Endothelial cell of umbilical vein (primary cell): ENCODE results near the gene LBX2. TPM values are rescaled to one million over a fixed set of nuclear protein-coding genes. Genes with fewer than 3 reads are reported as not detected.

Experiments
- BruUV-seq: library from RNA; stranded (reverse); fragments of 400-500 nt; replicated peaks from 2 replicates; lab custom pipeline; 2021; lab: Mats Ljungman, UMichigan
- CTCF ChIA-PET: fragments of 300-600, 350-600 bp; sonication (Branson Sonifier 250); formaldehyde crosslinking; loops from one replicate; lab custom pipeline; 2021; ENCODE audit warnings: antibody characterized with exemption, inconsistent platforms; lab: Charles Lee
- POLR2A ChIA-PET: fragments of 300-600, 350-600 bp; sonication (Branson Sonifier 250); formaldehyde crosslinking; loops from one replicate; lab custom pipeline; 2021; ENCODE audit warnings: antibody characterized with exemption, inconsistent platforms; lab: Charles Lee
- DNase-seq: peaks from one replicate; pipeline ENCODE4 v3.0.0-alpha.2; 2011; ENCODE audit warnings: low read depth, low spot score
- FAIRE-seq: peaks from 2 replicates; lab custom pipeline; 2011; peaks lifted over from hg19 to GRCh38; lab: Jason Lieb, UNC
- H2AFZ ChIP-seq: 2 replicates; pipeline ENCODE4 v1.6.0; 2012; ENCODE audit warnings: low read depth, low read length, control low read depth, inconsistent platforms
- H3K27ac ChIP-seq: 2 replicates; pipeline ENCODE4 v1.5.1; 2011; ENCODE audit warnings: low read depth, mild to moderate bottlenecking, control low read depth, low read length, moderate library complexity; ENCODE audit not compliant: insufficient read depth
- H3K27me3 ChIP-seq, 2 experiments: 2 replicates each; pipeline versions ENCODE4 v1.6.0 to v1.6.1; 2011; ENCODE audit warnings: low read length in 2 of 2, mixed read lengths in 1 of 2; ENCODE audit not compliant: control insufficient read depth in 2 of 2, insufficient read depth in 2 of 2
- H3K36me3 ChIP-seq, 2 experiments: 2 replicates in 1 of 2; 3 replicates in 1 of 2; pipeline ENCODE4 v1.5.1; 2011; ENCODE audit warnings: low read length in 2 of 2, mild to moderate bottlenecking in 1 of 2, moderate library complexity in 1 of 2; ENCODE audit not compliant: control insufficient read depth in 2 of 2, insufficient read depth in 2 of 2; ENCODE audit errors: extremely low read depth in 1 of 2
- H3K4me1 ChIP-seq: 3 replicates; pipeline ENCODE4 v1.5.1; 2011; ENCODE audit warnings: mild to moderate bottlenecking, low read length; ENCODE audit not compliant: control insufficient read depth, insufficient read depth; ENCODE audit errors: extremely low read depth
- H3K4me2 ChIP-seq: 2 replicates; pipeline ENCODE4 v1.6.1; 2011; ENCODE audit warnings: low read length, control low read depth, mixed read lengths; ENCODE audit not compliant: insufficient read depth
- H3K4me3 ChIP-seq, 3 experiments: fragments of 200-600 bp in 1 of 3; sonication (generic), shearing (Covaris generic) in 1 of 3; replicated peaks in 1 of 3; 2 replicates each; pipeline ENCODE4 v1.5.1; 2011 to 2016; ENCODE audit warnings: control low read depth in 3 of 3, low read length in 3 of 3, mild to moderate bottlenecking in 2 of 3, inconsistent platforms in 1 of 3, low read depth in 1 of 3, moderate library complexity in 1 of 3; ENCODE audit not compliant: insufficient read depth in 1 of 3
- H3K79me2 ChIP-seq: 2 replicates; pipeline ENCODE4 v1.6.0; 2012; ENCODE audit warnings: low read length, inconsistent platforms; ENCODE audit not compliant: control insufficient read depth, insufficient read depth
- H3K9ac ChIP-seq: replicated peaks from 2 replicates; pipeline ENCODE3; 2011; ENCODE audit warnings: low read length, control low read depth; ENCODE audit not compliant: insufficient read depth; ENCODE audit errors: extremely low read depth
- H3K9me1 ChIP-seq: replicated peaks from 3 replicates; pipeline ENCODE4 v1.6.0; 2011; ENCODE audit warnings: mild to moderate bottlenecking, low read length; ENCODE audit not compliant: control insufficient read depth, insufficient read depth; ENCODE audit errors: extremely low read depth
- H3K9me3 ChIP-seq: replicated peaks from 2 replicates; pipeline ENCODE4 v1.5.1; 2012; ENCODE audit warnings: low read length, inconsistent platforms; ENCODE audit not compliant: control insufficient read depth, insufficient read depth
- H4K20me1 ChIP-seq: replicated peaks from 2 replicates; pipeline ENCODE3; 2011; ENCODE audit warnings: mild to moderate bottlenecking, low read length; ENCODE audit not compliant: control insufficient read depth, insufficient read depth; ENCODE audit errors: extremely low read depth
- CTCF ChIP-seq, 2 donors: IDR thresholded peaks; 1 replicate in 1 of 2; 2 replicates in 1 of 2; pipeline ENCODE4 v1.5.1; 2011; ENCODE audit warnings: low read length in 2 of 2, mild to moderate bottlenecking in 2 of 2, moderate library complexity in 2 of 2, control low read depth in 1 of 2, inconsistent platforms in 1 of 2, low read depth in 1 of 2; ENCODE audit not compliant: insufficient read depth in 1 of 2; ENCODE audit errors: extremely low read depth in 1 of 2
- EZH2 ChIP-seq: IDR thresholded peaks from 2 replicates; pipeline ENCODE4 v1.6.1; 2012; ENCODE audit warnings: borderline replicate concordance, low read depth, mild to moderate bottlenecking, moderate library complexity, low read length, inconsistent platforms; ENCODE audit not compliant: severe bottlenecking
- FOS ChIP-seq: IDR thresholded peaks from 2 replicates; pipeline ENCODE4 v1.6.1; 2011; ENCODE audit warnings: mild to moderate bottlenecking, low read length, moderate library complexity, borderline replicate concordance; ENCODE audit not compliant: insufficient read depth
- GATA2 ChIP-seq: IDR thresholded peaks from 2 replicates; pipeline ENCODE4 v1.7.0; 2011; ENCODE audit warnings: low read depth, mild to moderate bottlenecking, moderate library complexity, mixed read lengths, low read length; ENCODE audit not compliant: insufficient read length, insufficient read depth
- JUN ChIP-seq: IDR thresholded peaks from 2 replicates; pipeline ENCODE4 v1.6.1; 2011; ENCODE audit warnings: borderline replicate concordance, low read depth; ENCODE audit not compliant: insufficient read length, insufficient read depth
- MAX ChIP-seq: IDR thresholded peaks from 2 replicates; pipeline ENCODE4 v1.6.1; 2011; ENCODE audit not compliant: insufficient read depth, insufficient read length
- MYC ChIP-seq: IDR thresholded peaks from one replicate; pipeline ENCODE4 v1.6.1; 2011; ENCODE audit warnings: mild to moderate bottlenecking, low read depth, low read length
- POLR2A ChIP-seq: IDR thresholded peaks from 2 replicates; pipeline ENCODE4 v1.6.1; 2012; ENCODE audit warnings: low read depth, mild to moderate bottlenecking, control low read depth, low read length
- POLR2AphosphoS5 ChIP-seq: IDR thresholded peaks from 2 replicates; pipeline ENCODE4 v1.6.1; 2012; ENCODE audit warnings: low read depth, mild to moderate bottlenecking, control low read depth, low read length, moderate library complexity; ENCODE audit not compliant: insufficient read depth
- dilution Hi-C: fragments of 300-500 bp; cut with MboI; formaldehyde crosslinking; loops from one replicate; pipeline ENCODE4 v1.15.0; 2019; ENCODE audit warnings: low sequenced_read_pairs; ENCODE audit not compliant: extremely low pct_ligation_motif_present
- intact Hi-C: fragments of 100-400 bp; cut with micrococcal nuclease; formaldehyde crosslinking; loops from one replicate; pipeline ENCODE4 v1.10.0; 2022
- polyA plus RNA-seq, 4 experiments: library from polyadenylated mRNA; depleted of rRNA in 3 of 4; stranded (reverse) in 3 of 4; unstranded in 1 of 4; fragments of >200 nt; gene quantifications; 2 replicates each; pipeline versions ENCODE4 v1.2.1 to v1.2.3, GENCODE V29; 2011 to 2012; ENCODE audit warnings: missing spikeins in 1 of 4
- total RNA-seq: library from RNA; stranded (reverse); gene quantifications from 2 replicates; pipeline ENCODE4 v1.2.3, GENCODE V29; 2021

LBX2 gene
- total and polyA plus RNA-seq, 2 donors (not counting 3 experiments of a cell fraction or from before 2014, with no cell fraction given): 2.8 to 3.8 TPM

- peak overlapping the region; percentile 44 to 86 (median 69) for H3K4me3 ChIP-seq
- H3K27ac ChIP-seq: no peak overlapping the region
- peaks cover 0 to 12% of the 10 kb centered on the region in 2 experiments for H3K36me3 ChIP-seq
- no TSS peak for BruUV-seq
- H3K4me1 ChIP-seq: peaks cover 10% of the 10 kb centered on the region
- H3K9me1 ChIP-seq: no peaks in the 10 kb centered on the region
- peak overlapping the region; percentile 81 for H3K4me2 ChIP-seq
- TF ChIP-seq CTCF (IDR thresholded peaks at IDR 0.05; ENCODE audit: extremely low read depth in 1 of 2, insufficient read depth in 1 of 2, low read depth in 1 of 2, low read length in 2 of 2) (no peak), EZH2 (no peak), POLR2AphosphoS5 (no peak), JUN (no peak), MYC (no peak), MAX (no peak), GATA2 (no peak), POLR2A (no peak), FOS (no peak)
- peaks cover 14% of the 10 kb centered on the region for H3K79me2 ChIP-seq
- CTCF ChIA-PET: interaction anchor here (1.0 to 1.7 kb wide), 5 partner anchors 10 to 124 kb away, joined by 3 to 5 read pairs (median 3); no protein-coding TSS in a partner anchor
- no peaks in the 10 kb centered on the region for H3K27me3 ChIP-seq
- H2AFZ ChIP-seq: peak overlapping the region; percentile 65
- no peaks in the 10 kb centered on the region for H3K9me3 ChIP-seq
- H4K20me1 ChIP-seq: no peaks in the 10 kb centered on the region
- FAIRE-seq (no peak), DNase-seq (peak; percentile 27)
- dilution Hi-C loops: no loop called here
- POLR2A ChIA-PET: no interaction called here
- intact Hi-C loops: no loop called here
- H3K9ac ChIP-seq: peak overlapping the region; percentile 29
Observed at GRCh38 chr2:74464406-74464805, 35.0 kb downstream of the LBX2 start.
